Fibroblast of mammary gland (primary cell): ENCODE measurements around the gene SRGAP2C.
A peak's percentile ranks its signal among the peaks of the same experiment; 100 is the strongest.
"Not testable (repeated sequence)": the region's sequence is repeated elsewhere in the genome, so short reads cannot be mapped to it uniquely, and the experiment has no call there.

Experiments
- DNase-seq: peaks from one replicate; pipeline ENCODE4 v3.0.0-alpha.2; 2010; ENCODE audit warnings: low read depth
- H3K4me3 ChIP-seq: 2 replicates; pipeline ENCODE4 v1.5.1; 2011; ENCODE audit warnings: low read depth, mild to moderate bottlenecking, low read length, moderate library complexity; ENCODE audit not compliant: control insufficient read depth
- CTCF ChIP-seq: conservative IDR thresholded peaks from 2 replicates; pipeline ENCODE4 v1.5.1; 2011; ENCODE audit warnings: low read depth, low read length, inconsistent platforms; ENCODE audit not compliant: control insufficient read depth, insufficient read depth

Gene SRGAP2C

GRCh38 chr1:121386319-121386948 lies 201.7 kb downstream of the SRGAP2C start:
- not testable (repeated sequence) for DNase-seq, H3K4me3 ChIP-seq

- not testable (repeated sequence) for H3K4me3 ChIP-seq, DNase-seq
Observed at GRCh38 chr1:121389895-121390560, 205.3 kb downstream of the SRGAP2C start.

DNA sequence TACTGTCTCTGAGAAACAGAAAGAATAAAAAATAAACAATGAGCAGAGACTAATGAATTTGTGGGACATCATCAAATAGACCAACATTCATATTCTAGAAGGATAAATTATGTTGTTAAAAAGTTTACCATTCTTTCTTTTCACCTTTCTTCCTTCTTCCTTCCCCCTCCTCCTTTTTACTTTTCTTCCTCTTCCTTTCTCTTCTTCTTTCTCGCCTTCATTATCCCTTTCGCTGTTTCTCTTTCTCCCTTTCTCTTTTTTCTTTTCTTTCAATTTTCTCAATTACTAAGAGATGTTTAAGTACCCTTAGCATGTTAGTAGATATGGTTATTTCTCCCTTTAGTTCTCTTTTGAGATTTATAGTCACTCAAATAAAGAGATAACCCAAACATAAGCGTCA lies 207.4 kb downstream of the SRGAP2C start:
- H3K4me3 ChIP-seq, DNase-seq: not testable (repeated sequence)

GRCh38 chr1:121395718-121396201 lies 211.0 kb downstream of the SRGAP2C start:
- H3K4me3 ChIP-seq, result peak overlapping the region; percentile 29
- peak; percentile 48 for DNase-seq

DNA sequence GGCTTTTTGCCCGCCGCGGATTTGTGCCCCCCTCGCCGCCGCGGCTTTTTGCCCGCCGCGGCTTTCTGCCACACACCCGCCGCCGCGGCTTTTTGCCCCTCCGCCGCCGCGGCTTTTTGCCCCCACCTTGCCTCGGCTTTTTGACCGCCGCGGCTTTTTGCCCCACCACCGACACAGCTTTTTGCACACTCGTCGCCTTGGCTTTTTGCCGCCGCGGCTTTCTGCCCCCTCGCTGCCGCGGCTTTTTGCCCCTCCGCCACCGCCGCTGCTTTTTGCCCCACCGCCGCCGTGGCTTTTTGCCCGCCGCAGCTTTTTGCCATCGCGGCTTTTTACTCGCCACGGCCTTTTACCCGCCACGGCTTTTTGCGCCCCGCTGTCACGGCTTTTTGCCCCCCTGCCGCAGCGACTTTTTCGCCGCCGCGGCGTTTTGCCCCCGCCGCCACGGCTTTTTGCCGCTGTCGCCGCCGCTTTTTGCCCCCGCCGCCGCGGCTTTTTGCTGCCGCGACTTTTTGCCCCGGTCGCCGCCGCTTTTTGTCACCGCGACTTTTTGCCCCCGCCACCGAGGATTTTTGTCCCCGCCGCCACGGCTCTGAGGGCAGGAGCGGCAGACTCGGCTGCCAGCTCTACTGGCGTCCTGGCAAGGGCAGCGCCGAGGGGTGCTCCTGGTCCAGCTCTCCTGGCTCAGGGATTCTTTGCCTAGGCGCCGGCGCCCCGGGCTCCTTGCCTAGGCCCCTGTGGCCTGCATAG lies 211.7 kb downstream of the SRGAP2C start:
- peak overlapping the region; percentile 45 for H3K4me3 ChIP-seq
- DNase-seq, result not testable (repeated sequence)

DNA sequence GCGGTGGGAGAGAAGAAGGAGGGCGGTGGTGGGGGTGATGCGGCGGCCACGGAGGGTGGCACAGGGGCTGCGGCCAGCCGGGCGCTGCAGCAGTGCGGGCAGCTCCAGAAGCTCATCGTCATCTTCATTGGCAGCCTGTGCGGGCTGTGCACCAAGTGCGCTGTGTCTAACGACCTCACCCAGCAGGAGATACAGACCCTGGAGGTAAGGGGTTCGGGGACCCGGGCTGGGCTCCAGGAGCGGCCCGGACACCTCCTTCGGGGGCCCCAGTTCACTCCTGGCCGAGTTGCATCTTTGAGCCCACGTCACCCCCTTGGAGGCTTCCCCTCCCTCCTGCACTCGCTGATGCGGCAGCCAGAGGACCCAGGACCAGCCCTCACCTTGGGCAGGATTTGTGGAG lies 212.3 kb downstream of the SRGAP2C start:
- H3K4me3 ChIP-seq, result peak overlapping the region; percentile 45
- DNase-seq, result not testable (repeated sequence)

DNA sequence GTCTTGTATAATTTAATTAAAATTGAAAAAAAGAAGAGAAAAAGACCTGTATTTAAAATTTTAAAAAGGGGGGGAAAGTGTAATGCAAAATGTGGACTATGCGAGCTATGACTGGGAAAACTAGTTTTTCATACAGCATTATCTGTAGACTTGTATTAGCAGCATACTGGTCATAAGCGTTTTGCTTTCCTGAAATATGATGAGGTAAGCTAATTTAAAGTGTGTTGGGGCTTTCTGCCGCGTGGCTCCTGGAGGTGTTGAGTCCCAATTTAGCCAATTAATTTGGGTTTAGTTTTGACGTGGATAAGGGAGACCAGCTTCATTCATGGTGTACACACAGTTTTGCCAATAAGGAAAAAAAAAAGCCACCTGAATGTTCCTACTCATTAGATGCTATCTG lies 214.4 kb downstream of the SRGAP2C start:
- DNase-seq, H3K4me3 ChIP-seq: not testable (repeated sequence)

DNA sequence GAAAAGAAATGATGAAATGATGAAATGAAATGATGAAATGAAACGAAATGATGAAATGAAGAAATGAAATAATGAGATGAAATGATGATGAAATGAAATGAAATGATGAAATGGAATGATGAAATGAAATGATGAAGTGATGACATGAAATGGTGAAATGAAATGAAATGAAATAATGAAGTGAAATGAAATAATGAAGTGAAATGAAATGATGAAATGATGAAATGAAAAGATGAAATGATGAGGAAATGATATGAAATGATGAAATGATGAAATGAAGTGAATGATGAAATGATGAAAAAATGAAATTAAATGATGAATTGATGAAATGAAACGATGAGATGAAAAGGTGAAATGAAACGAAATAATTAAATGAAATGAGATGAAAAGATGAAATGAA lies 215.3 kb downstream of the SRGAP2C start:
- DNase-seq, H3K4me3 ChIP-seq: not testable (repeated sequence)

DNA sequence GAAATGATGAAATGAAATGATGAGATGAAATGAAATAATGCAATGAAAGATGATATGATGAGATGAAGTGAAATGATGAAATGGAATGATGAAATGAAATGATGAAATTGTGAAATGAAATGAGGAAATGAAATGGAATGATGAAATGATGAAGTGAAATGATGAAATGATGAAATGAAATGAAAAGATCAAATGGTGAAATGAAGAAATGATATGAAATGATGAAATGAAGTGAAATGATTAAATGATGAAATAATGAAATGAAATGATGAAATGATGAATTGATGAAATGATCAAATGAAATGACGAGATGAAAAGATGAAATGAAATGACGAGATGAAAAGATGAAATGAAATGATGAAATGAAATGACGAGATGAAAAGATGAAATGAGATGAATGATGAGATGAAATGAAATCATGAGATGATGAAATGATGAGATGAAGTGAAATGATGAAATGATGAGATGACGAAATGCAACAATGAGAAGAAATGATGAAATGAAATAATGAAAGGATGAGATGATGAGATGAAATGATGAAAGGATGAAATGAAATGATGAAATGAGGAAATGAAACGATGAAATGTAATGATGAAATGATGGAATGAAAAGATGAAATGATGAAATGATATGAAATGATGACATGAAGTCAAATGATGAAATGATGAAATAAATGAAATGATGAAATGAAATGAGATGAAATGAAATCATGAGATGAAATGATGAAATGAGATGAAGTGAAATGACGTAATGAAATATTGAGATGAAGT lies 216.0 kb downstream of the SRGAP2C start:
- DNase-seq, H3K4me3 ChIP-seq: not testable (repeated sequence)

DNA sequence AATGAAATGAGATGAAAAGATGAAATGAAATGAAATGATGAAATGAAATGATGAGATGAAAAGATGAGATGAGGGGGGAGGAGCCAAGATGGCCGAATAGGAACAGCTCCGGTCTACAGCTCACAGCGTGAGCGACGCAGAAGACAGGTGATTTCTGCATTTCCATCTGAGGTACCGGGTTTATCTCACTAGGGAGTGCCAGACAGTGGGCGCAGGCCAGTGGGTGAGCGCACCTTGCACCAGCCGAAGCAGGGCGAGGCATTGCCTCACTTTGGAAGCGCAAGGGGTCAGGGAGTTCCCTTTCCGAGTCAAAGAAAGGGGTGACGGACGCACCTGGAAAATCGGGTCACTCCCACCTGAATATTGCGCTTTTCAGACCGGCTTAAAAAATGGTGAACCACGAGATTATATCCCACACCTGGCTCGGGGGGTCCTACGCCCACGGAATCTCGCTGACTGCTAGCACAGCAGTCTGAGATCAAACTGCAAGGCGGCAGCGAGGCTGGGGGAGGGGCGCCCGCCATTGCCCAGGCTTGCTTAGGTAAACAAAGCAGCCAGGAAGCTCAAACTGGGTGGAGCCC lies 216.7 kb downstream of the SRGAP2C start:
- not testable (repeated sequence) for H3K4me3 ChIP-seq, DNase-seq

- H3K4me3 ChIP-seq, DNase-seq: not testable (repeated sequence)
Observed at GRCh38 chr1:121403254-121403653, 218.5 kb downstream of the SRGAP2C start.

DNA sequence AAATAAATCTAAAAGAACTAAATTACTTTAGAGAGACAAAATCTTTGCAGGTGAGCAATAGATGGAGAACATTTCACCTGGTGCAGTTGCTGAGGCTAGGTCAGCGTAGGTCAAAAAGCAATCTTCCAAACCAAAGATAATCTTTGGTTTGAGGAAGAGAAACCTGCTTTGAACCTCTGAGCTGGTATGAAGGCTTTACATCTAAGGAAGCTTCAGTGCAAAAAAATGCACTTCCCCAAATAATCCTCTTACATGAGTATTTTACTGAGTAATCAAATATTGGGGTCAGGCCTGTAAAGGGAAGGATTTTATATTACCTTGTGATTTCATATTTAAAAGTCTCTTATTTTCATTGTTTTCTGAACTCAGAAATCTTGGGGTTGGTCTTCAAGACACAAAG lies 223.6 kb downstream of the SRGAP2C start:
- TF ChIP-seq CTCF, result no peak

More for the DNA sequence above, 223.6 kb downstream of the SRGAP2C start:
- no peak overlapping the region for H3K4me3 ChIP-seq
- no peak for DNase-seq
